ENCODE results near the gene WDR43. TPM values are rescaled to one million over a fixed set of nuclear protein-coding genes. Genes with fewer than 3 reads are reported as not detected.

Gene WDR43
- total and polyA plus RNA-seq, 12 donors, result 7.2 to 69.8 (median 31.2) TPM

DNA sequence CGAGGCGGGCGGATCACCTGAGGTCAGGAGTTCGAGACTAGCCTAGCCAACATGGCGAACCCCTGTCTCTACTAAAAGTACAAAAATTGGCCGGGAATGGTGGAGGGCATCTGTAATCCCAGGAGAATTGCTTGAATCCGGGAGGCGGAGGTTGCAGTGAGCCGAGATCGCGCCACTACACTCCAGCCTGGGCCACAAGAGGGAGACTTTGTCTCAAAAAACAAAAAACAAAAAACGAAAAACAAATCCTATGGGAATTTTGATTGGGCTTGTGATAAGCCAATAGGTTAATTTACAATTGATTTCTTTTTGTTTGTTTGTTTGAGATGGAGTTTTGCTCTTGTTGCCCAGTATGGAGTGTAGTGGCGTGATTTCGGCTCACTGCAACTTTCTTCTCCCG lies 62.4 kb downstream of the WDR43 start:
- Histone ChIP-seq H3K27ac (no peak overlapping the region), H3K4me1 (replicated peaks in 1 of 2) (peaks cover 0 to 7% of the 10 kb centered on the region in 2 donors), H3K36me3 (replicated peaks in 1 of 2) (no peaks in the 10 kb centered on the region), H3K27me3 (no peaks in the 10 kb centered on the region), H3K9me3 (replicated peaks in 1 of 3) (no peaks in the 10 kb centered on the region), H3K4me3 (no peak overlapping the region)
- 41 to 81% (median 61%) methylated on average over 15 of the region's 15 CpGs for WGBS, 4 donors
- no peak for DNase-seq
- TF ChIP-seq, protein P1, sequence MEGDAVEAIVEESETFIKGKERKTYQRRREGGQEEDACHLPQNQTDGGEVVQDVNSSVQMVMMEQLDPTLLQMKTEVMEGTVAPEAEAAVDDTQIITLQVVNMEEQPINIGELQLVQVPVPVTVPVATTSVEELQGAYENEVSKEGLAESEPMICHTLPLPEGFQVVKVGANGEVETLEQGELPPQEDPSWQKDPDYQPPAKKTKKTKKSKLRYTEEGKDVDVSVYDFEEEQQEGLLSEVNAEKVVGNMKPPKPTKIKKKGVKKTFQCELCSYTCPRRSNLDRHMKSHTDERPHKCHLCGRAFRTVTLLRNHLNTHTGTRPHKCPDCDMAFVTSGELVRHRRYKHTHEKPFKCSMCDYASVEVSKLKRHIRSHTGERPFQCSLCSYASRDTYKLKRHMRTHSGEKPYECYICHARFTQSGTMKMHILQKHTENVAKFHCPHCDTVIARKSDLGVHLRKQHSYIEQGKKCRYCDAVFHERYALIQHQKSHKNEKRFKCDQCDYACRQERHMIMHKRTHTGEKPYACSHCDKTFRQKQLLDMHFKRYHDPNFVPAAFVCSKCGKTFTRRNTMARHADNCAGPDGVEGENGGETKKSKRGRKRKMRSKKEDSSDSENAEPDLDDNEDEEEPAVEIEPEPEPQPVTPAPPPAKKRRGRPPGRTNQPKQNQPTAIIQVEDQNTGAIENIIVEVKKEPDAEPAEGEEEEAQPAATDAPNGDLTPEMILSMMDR (IDR thresholded peaks at IDR 0.05), result peak in 2 of 6 experiments; percentile 19 to 66
- TF ChIP-seq POLR2A (IDR thresholded peaks at IDR 0.05), result no peak
- intact Hi-C loops (cut with DNase I), result loop anchor here (2.0 to 10.0 kb wide), 4 partner anchors 240 to 1115 kb away; no protein-coding TSS in a partner anchor

GRCh38 chr2:28958689-28959088 lies 64.2 kb downstream of the WDR43 start:
- Histone ChIP-seq H3K4me3 (no peak overlapping the region), H3K4me1 (replicated peaks in 1 of 2) (no peaks in the 10 kb centered on the region), H3K27me3 (no peaks in the 10 kb centered on the region), H3K9me3 (replicated peaks in 1 of 3) (no peaks in the 10 kb centered on the region), H3K36me3 (replicated peaks in 1 of 2) (no peaks in the 10 kb centered on the region), H3K27ac (no peak overlapping the region)
- TF ChIP-seq, protein P1 (IDR thresholded peaks at IDR 0.05), result peak; percentile 57 to 81 (median 75)
- no peak for TF ChIP-seq POLR2A (IDR thresholded peaks at IDR 0.05)
- intact Hi-C loops (cut with DNase I), result loop anchor here (5.0 to 10.0 kb wide), 3 partner anchors 239 to 1114 kb away; no protein-coding TSS in a partner anchor
- peak; percentile 47 to 79 (median 60) for DNase-seq
- WGBS, 4 donors, result 21 to 24% (median 23%) methylated on average over 8 to 9 of the region's 9 CpGs

DNA sequence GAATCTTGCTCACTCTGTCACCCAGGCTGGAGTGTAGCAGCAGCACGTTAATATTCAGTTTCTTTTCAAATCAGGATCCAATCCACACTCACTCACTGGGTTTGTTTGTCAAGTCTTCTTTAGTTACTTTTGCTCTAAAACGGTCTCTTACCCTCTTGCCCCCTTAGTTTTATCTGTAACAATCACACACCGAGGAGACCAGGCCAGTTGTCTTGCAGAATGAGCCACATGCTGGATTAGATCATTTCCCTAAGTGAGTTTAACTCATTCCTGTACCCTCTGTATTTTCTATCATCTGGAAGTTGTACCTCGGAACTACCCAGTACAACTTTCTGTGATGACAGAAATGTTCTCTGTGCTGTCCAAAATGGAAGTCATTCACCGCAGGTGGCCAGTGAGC lies 65.9 kb downstream of the WDR43 start:
- Histone ChIP-seq H3K4me3 (no peak overlapping the region), H3K36me3 (replicated peaks in 1 of 2) (no peaks in the 10 kb centered on the region), H3K4me1 (replicated peaks in 1 of 2) (no peaks in the 10 kb centered on the region), H3K27ac (no peak overlapping the region), H3K27me3 (no peaks in the 10 kb centered on the region), H3K9me3 (replicated peaks in 1 of 3) (no peaks in the 10 kb centered on the region)
- TF ChIP-seq POLR2A (IDR thresholded peaks at IDR 0.05), result no peak
- TF ChIP-seq, protein P1 (IDR thresholded peaks at IDR 0.05), result no peak
- no peak for DNase-seq
- 56 to 64% (median 59%) methylated on average over 5 of the region's 5 CpGs for WGBS, 4 donors
- intact Hi-C loops (cut with DNase I), result no loop called here

- Histone ChIP-seq H3K36me3 (replicated peaks in 1 of 2) (no peaks in the 10 kb centered on the region), H3K27me3 (no peaks in the 10 kb centered on the region), H3K4me1 (replicated peaks in 1 of 2) (no peaks in the 10 kb centered on the region), H3K27ac (no peak overlapping the region), H3K4me3 (no peak overlapping the region), H3K9me3 (replicated peaks in 1 of 3) (no peaks in the 10 kb centered on the region)
- TF ChIP-seq, protein P1 (IDR thresholded peaks at IDR 0.05), result no peak
- no peak for TF ChIP-seq POLR2A (IDR thresholded peaks at IDR 0.05)
- WGBS, 4 donors, result 88 to 100% (median 94%) methylated on average over 1 of the region's 1 CpG
- intact Hi-C loops (cut with DNase I), result no loop called here
- DNase-seq, result no peak
Measured at GRCh38 chr2:28962505-28962904, 68.0 kb downstream of the WDR43 start.

Measured in adrenal gland (tissue), 12 donors.